ENCODE results near the gene KIAA1217. TPM values are rescaled to one million over a fixed set of nuclear protein-coding genes. Genes with fewer than 3 reads are reported as not detected.

The KIAA1217 gene
- total RNA-seq, 1 experiment from 2014 or later: 18.6 TPM

- Histone ChIP-seq H2AK5ac (ENCODE audit: insufficient read length, low read length) (no peak overlapping the region), H2AFZ (ENCODE audit: low read length) (no peak overlapping the region), H3K14ac (ENCODE audit: insufficient read depth, low read length) (no peak overlapping the region), H2BK12ac (ENCODE audit: insufficient read length, low read depth, low read length) (no peak overlapping the region), H3K9me3 (ENCODE audit: control insufficient read depth, low read depth, low read length) (no peaks in the 10 kb centered on the region), H2BK5ac (ENCODE audit: insufficient read length, low read length) (no peak overlapping the region), H3K56ac (ENCODE audit: insufficient read length, low read depth, low read length) (no peak overlapping the region), H3K9ac (ENCODE audit: extremely low read depth, insufficient read length, low read length) (no peak overlapping the region), H3T11ph (ENCODE audit: low read length) (no peak overlapping the region), H2BK120ac (ENCODE audit: low read depth, low read length, poor library complexity, severe bottlenecking) (no peak overlapping the region), H3K18ac (ENCODE audit: insufficient read length, low read depth, low read length) (no peak overlapping the region), H4K5ac (ENCODE audit: insufficient read length, low read depth, low read length) (no peak overlapping the region), H2BK15ac (ENCODE audit: low read depth, low read length) (no peak overlapping the region), H3K4me2 (ENCODE audit: insufficient read depth, insufficient read length, low read length) (no peak overlapping the region), H3K4ac (ENCODE audit: low read depth, low read length) (no peak overlapping the region), H3K23ac (ENCODE audit: insufficient read length, low read depth, low read length) (no peak overlapping the region), H3K27me3 (ENCODE audit: insufficient read depth, low read length) (no peaks in the 10 kb centered on the region), H4K20me1 (ENCODE audit: control insufficient read depth, insufficient read depth, insufficient read length) (no peaks in the 10 kb centered on the region), H4K91ac (ENCODE audit: insufficient read length, low read depth, low read length) (no peak overlapping the region), H2BK20ac (ENCODE audit: low read depth, low read length, poor library complexity, severe bottlenecking) (no peak overlapping the region), H3K23me2 (ENCODE audit: insufficient read length, low read depth, low read length, poor library complexity, severe bottlenecking) (no peaks in the 10 kb centered on the region), H3K79me2 (ENCODE audit: insufficient read depth, low read length) (no peaks in the 10 kb centered on the region), H4K8ac (replicated peaks; ENCODE audit: insufficient read length, low read depth, low read length) (no peak overlapping the region), H3K27ac (ENCODE audit: insufficient read length, low read depth, low read length) (no peak overlapping the region), H3K4me1 (ENCODE audit: insufficient read depth, low read length) (no peaks in the 10 kb centered on the region), H3K79me1 (ENCODE audit: insufficient read depth, low read depth, low read length, poor library complexity, severe bottlenecking) (no peaks in the 10 kb centered on the region)
- DNase-seq: no peak
- no peaks in the 10 kb centered on the region for H3K36me3 Mint-ChIP-seq (ENCODE audit: insufficient read depth in 1 of 3, low read depth in 3 of 3)
- 0 out of 5 replicates have a peak, but pooled peaks cover 0 to 2% of the 10 kb centered on the region in 2 experiments for H3K9me3 Mint-ChIP-seq
- H3K27me3 Mint-ChIP-seq (ENCODE audit: low read depth): no peaks in the 10 kb centered on the region
- H3K27ac Mint-ChIP-seq: no peak overlapping the region
- TF ChIP-seq, protein P1, sequence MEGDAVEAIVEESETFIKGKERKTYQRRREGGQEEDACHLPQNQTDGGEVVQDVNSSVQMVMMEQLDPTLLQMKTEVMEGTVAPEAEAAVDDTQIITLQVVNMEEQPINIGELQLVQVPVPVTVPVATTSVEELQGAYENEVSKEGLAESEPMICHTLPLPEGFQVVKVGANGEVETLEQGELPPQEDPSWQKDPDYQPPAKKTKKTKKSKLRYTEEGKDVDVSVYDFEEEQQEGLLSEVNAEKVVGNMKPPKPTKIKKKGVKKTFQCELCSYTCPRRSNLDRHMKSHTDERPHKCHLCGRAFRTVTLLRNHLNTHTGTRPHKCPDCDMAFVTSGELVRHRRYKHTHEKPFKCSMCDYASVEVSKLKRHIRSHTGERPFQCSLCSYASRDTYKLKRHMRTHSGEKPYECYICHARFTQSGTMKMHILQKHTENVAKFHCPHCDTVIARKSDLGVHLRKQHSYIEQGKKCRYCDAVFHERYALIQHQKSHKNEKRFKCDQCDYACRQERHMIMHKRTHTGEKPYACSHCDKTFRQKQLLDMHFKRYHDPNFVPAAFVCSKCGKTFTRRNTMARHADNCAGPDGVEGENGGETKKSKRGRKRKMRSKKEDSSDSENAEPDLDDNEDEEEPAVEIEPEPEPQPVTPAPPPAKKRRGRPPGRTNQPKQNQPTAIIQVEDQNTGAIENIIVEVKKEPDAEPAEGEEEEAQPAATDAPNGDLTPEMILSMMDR (conservative IDR thresholded peaks at IDR 0.05): no peak
- H3K4me1 Mint-ChIP-seq: peaks cover 10 to 16% of the 10 kb centered on the region in 2 experiments
- H3K4me3 Mint-ChIP-seq: no peak overlapping the region
- WGBS (ENCODE audit: extremely low coverage, insufficient read length, low lambda C conversion rate): no CpG with 5 or more reads among the region's 7 CpGs
These were observed 131.9 kb downstream of the KIAA1217 start for GRCh38 chr10:24340883-24341282.

Measured in H9 (cell line).